ENCODE measurements around the gene SPOCK2.
A peak's percentile ranks its signal among the peaks of the same experiment; 100 is the strongest.
"Not testable (repeated sequence)": the region's sequence is repeated elsewhere in the genome, so short reads cannot be mapped to it uniquely, and the experiment has no call there.

Gene SPOCK2

GRCh38 chr10:72087969-72088888 lies at the start of gene SPOCK2:
Gene SPOCK2 (minus strand): TSS chr10:72088551. CDS start chr10:72088328, 223 bp downstream.
- no peak for DNase-seq (ENCODE audit: low read depth)

GRCh38 chr10:72137583-72137982 lies 49.2 kb upstream of the SPOCK2 start:
- no peak for DNase-seq (ENCODE audit: low read depth)

GRCh38 chr10:72136225-72136624 lies 47.9 kb upstream of the SPOCK2 start:
- DNase-seq (ENCODE audit: low read depth), result not testable (repeated sequence)

GRCh38 chr10:72134785-72135767 lies 46.7 kb upstream of the SPOCK2 start:
- no peak for DNase-seq (ENCODE audit: low read depth)

GRCh38 chr10:72133517-72133916 lies 45.2 kb upstream of the SPOCK2 start:
- peak; percentile 60 for DNase-seq (ENCODE audit: low read depth)

- no peak for DNase-seq (ENCODE audit: low read depth)
Observed at GRCh38 chr10:72132854-72133253, 44.5 kb upstream of the SPOCK2 start.

- DNase-seq (ENCODE audit: low read depth), result no peak
Observed at GRCh38 chr10:72127571-72127970, 39.2 kb upstream of the SPOCK2 start.

GRCh38 chr10:72126872-72127232 lies 38.5 kb upstream of the SPOCK2 start:
- no peak for DNase-seq (ENCODE audit: low read depth)

GRCh38 chr10:72126184-72126871 lies 38.0 kb upstream of the SPOCK2 start:
- no peak for DNase-seq (ENCODE audit: low read depth)

GRCh38 chr10:72124989-72125388 lies 36.6 kb upstream of the SPOCK2 start:
- peak; percentile 34 for DNase-seq (ENCODE audit: low read depth)

- DNase-seq (ENCODE audit: low read depth), result no peak
Observed at GRCh38 chr10:72124381-72124780, 36.0 kb upstream of the SPOCK2 start.

- no peak for DNase-seq (ENCODE audit: low read depth)
Observed at GRCh38 chr10:72123616-72124015, 35.3 kb upstream of the SPOCK2 start.

GRCh38 chr10:72122221-72122620 lies 33.9 kb upstream of the SPOCK2 start:
- no peak for DNase-seq (ENCODE audit: low read depth)

- no peak for DNase-seq (ENCODE audit: low read depth)
Observed at GRCh38 chr10:72121389-72121788, 33.0 kb upstream of the SPOCK2 start.

GRCh38 chr10:72116372-72116771 lies 28.0 kb upstream of the SPOCK2 start:
- DNase-seq (ENCODE audit: low read depth), result no peak

- DNase-seq (ENCODE audit: low read depth), result no peak
Observed at GRCh38 chr10:72114706-72115450, 26.5 kb upstream of the SPOCK2 start.

GRCh38 chr10:72110673-72111401 lies 22.5 kb upstream of the SPOCK2 start:
- DNase-seq (ENCODE audit: low read depth), result no peak

GRCh38 chr10:72109636-72110157 lies 21.3 kb upstream of the SPOCK2 start:
- no peak for DNase-seq (ENCODE audit: low read depth)

GRCh38 chr10:72108830-72109635 lies 20.7 kb upstream of the SPOCK2 start:
- DNase-seq (ENCODE audit: low read depth), result no peak

- not testable (repeated sequence) for DNase-seq (ENCODE audit: low read depth)
Observed at GRCh38 chr10:72108004-72108370, 19.6 kb upstream of the SPOCK2 start.

All from non-pigmented ciliary epithelial cell (primary cell).